ENCODE data around the gene AGMO.

AGMO gene

DNA sequence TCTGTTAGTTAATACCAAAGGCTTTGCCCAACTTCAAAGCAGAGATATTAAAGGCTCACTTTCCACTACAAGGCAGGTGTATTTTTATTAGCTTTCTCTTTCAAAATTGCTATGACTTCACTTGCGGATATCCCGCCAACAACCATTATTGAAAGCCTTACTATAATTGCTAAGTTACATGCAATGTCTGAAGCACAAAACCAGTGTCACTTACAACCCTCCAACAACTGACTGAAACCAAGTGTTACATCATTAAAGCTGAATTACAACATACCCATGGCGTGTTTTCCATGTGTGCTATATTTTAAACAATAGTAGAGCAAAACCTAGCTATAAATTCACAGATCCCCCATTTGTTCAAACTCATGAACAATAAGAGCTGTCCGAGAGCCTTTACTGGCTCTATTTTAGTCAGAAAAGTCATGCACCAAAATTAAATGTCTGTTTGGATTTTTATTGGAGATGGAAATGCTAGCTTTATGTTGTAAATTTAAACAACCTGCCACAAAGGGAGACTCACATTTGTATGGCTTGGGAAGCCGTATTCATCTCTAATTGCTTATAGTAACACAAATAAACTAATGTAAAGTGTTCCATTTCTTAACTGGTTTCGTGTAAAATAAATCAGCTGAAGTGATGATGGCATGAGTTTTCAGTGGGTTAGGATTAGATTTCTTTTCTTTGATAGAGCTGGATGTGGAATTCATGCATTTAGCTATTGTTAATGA lies 227.1 kb downstream of the AGMO start:
- no peak for DNase-seq
- no peak overlapping the region for H3K4me2 ChIP-seq (ENCODE audit: low read length)

DNA sequence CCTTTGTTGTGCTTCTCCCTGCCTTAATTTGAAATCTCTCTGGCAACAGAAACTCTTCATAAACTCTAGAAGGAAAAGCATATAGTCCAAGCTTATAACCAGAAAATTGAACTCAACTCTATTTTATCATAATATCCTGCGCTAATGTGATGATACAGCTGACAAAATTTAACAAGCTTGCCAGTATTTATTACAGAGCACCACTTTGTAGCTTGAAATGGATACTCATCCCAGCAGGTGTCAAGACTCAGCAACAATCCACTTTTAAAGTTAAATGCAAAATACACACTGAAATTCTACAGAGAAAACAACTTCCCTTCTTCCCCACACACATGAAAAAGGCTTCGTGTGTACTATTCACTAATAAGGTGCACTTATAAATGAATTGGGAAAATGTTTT lies 228.9 kb downstream of the AGMO start:
- no peaks in the 10 kb centered on the region for H3K36me3 ChIP-seq (ENCODE audit: control insufficient read depth, insufficient read depth, low read length)
- no peak overlapping the region for H2BK15ac ChIP-seq (replicated peaks; ENCODE audit: low read depth)
- H3K4me1 ChIP-seq (ENCODE audit: control insufficient read depth, low read depth, low read length) = no peaks in the 10 kb centered on the region
- no peak overlapping the region for H3K27ac ChIP-seq (ENCODE audit: low read depth, low read length)
- no peak overlapping the region for H2BK5ac ChIP-seq (ENCODE audit: low read length)
- H3K23ac ChIP-seq (ENCODE audit: low read length) = no peak overlapping the region
- no peak overlapping the region for H3K18ac ChIP-seq (ENCODE audit: low read length)
- WGBS (ENCODE audit: extremely low coverage, insufficient coverage, low lambda C conversion rate) = no CpG with 5 or more reads among the region's 2 CpGs
- H3K79me1 ChIP-seq (ENCODE audit: low read length) = no peaks in the 10 kb centered on the region
- no peaks in the 10 kb centered on the region for H3K79me2 ChIP-seq (ENCODE audit: control insufficient read depth, insufficient read depth, low read length)
- no peak overlapping the region for H3K4me3 ChIP-seq (ENCODE audit: low read length)
- no peak overlapping the region for H3K4me2 ChIP-seq (ENCODE audit: low read length)
- no peak overlapping the region for H2AK5ac ChIP-seq (ENCODE audit: low read length)
- no peak overlapping the region for H4K8ac ChIP-seq (ENCODE audit: low read depth, low read length)
- DNase-seq = no peak
- no peak overlapping the region for H3K56ac ChIP-seq (ENCODE audit: low read length)
- no peaks in the 10 kb centered on the region for H3K27me3 ChIP-seq (ENCODE audit: insufficient read depth, low read length, poor library complexity)
- H4K5ac ChIP-seq (ENCODE audit: low read length) = no peak overlapping the region
- H3K4ac ChIP-seq (ENCODE audit: low read depth, low read length) = no peak overlapping the region
- H2BK120ac ChIP-seq (ENCODE audit: low read depth, low read length) = no peak overlapping the region
- H3K9ac ChIP-seq (ENCODE audit: low read length) = no peak overlapping the region

More for the DNA sequence above, 227.1 kb downstream of the AGMO start:
- no peak overlapping the region for H2BK15ac ChIP-seq (replicated peaks; ENCODE audit: low read depth)
- no peak overlapping the region for H2BK5ac ChIP-seq (ENCODE audit: low read length)
- H4K5ac ChIP-seq (ENCODE audit: low read length) = no peak overlapping the region
- no peak overlapping the region for H3K23ac ChIP-seq (ENCODE audit: low read length)
- H3K79me1 ChIP-seq (ENCODE audit: low read length) = no peaks in the 10 kb centered on the region
- H3K9ac ChIP-seq (ENCODE audit: low read length) = no peak overlapping the region
- H3K4ac ChIP-seq (ENCODE audit: low read depth, low read length) = no peak overlapping the region
- H3K27ac ChIP-seq (ENCODE audit: low read depth, low read length) = no peak overlapping the region
- H4K8ac ChIP-seq (ENCODE audit: low read depth, low read length) = no peak overlapping the region
- no peaks in the 10 kb centered on the region for H3K4me1 ChIP-seq (ENCODE audit: control insufficient read depth, low read depth, low read length)
- no peaks in the 10 kb centered on the region for H3K79me2 ChIP-seq (ENCODE audit: control insufficient read depth, insufficient read depth, low read length)
- H2AK5ac ChIP-seq (ENCODE audit: low read length) = no peak overlapping the region
- H2BK120ac ChIP-seq (ENCODE audit: low read depth, low read length) = no peak overlapping the region
- no peaks in the 10 kb centered on the region for H3K27me3 ChIP-seq (ENCODE audit: insufficient read depth, low read length, poor library complexity)
- no peak overlapping the region for H3K4me3 ChIP-seq (ENCODE audit: low read length)
- H3K18ac ChIP-seq (ENCODE audit: low read length) = no peak overlapping the region
- no peak overlapping the region for H3K56ac ChIP-seq (ENCODE audit: low read length)
- WGBS (ENCODE audit: extremely low coverage, insufficient coverage, low lambda C conversion rate) = no CpG with 5 or more reads among the region's 6 CpGs
- H3K36me3 ChIP-seq (ENCODE audit: control insufficient read depth, insufficient read depth, low read length) = no peaks in the 10 kb centered on the region

DNA sequence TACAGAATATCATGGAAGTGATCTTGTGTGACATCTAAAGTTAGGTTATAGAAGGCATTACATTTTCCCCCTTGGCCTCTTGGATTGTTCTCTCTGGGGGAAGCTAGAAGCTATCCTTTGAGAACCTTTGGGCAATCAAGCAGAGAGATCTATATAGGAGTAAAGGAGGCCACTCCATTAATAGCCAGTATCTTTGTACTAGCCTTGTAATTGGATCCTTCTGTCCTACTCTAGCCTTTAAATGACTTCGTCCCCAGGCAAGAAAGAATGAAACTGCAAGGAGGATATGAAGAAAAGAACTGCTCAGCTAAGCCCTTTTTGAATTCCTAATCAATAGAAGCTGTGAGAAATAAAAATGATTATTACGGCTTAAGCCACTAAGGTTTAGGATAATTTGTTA lies 230.9 kb downstream of the AGMO start:
- Histone ChIP-seq H3K4ac (ENCODE audit: low read depth, low read length) (no peak overlapping the region), H2AK5ac (ENCODE audit: low read length) (no peak overlapping the region), H2BK5ac (ENCODE audit: low read length) (no peak overlapping the region), H3K56ac (ENCODE audit: low read length) (no peak overlapping the region), H3K4me2 (ENCODE audit: low read length) (no peak overlapping the region), H4K8ac (ENCODE audit: low read depth, low read length) (no peak overlapping the region), H3K27me3 (ENCODE audit: insufficient read depth, low read length, poor library complexity) (no peaks in the 10 kb centered on the region), H3K23ac (ENCODE audit: low read length) (no peak overlapping the region), H3K18ac (ENCODE audit: low read length) (no peak overlapping the region), H3K79me2 (ENCODE audit: control insufficient read depth, insufficient read depth, low read length) (no peaks in the 10 kb centered on the region), H4K5ac (ENCODE audit: low read length) (no peak overlapping the region), H3K79me1 (ENCODE audit: low read length) (no peaks in the 10 kb centered on the region), H3K36me3 (ENCODE audit: control insufficient read depth, insufficient read depth, low read length) (no peaks in the 10 kb centered on the region), H2BK120ac (ENCODE audit: low read depth, low read length) (no peak overlapping the region), H3K9ac (ENCODE audit: low read length) (no peak overlapping the region), H3K4me3 (ENCODE audit: low read length) (no peak overlapping the region), H3K27ac (ENCODE audit: low read depth, low read length) (no peak overlapping the region), H2BK15ac (replicated peaks; ENCODE audit: low read depth) (no peak overlapping the region), H3K4me1 (ENCODE audit: control insufficient read depth, low read depth, low read length) (no peaks in the 10 kb centered on the region)
- no peak for DNase-seq
- no CpG with 5 or more reads among the region's 2 CpGs for WGBS (ENCODE audit: extremely low coverage, insufficient coverage, low lambda C conversion rate)

DNA sequence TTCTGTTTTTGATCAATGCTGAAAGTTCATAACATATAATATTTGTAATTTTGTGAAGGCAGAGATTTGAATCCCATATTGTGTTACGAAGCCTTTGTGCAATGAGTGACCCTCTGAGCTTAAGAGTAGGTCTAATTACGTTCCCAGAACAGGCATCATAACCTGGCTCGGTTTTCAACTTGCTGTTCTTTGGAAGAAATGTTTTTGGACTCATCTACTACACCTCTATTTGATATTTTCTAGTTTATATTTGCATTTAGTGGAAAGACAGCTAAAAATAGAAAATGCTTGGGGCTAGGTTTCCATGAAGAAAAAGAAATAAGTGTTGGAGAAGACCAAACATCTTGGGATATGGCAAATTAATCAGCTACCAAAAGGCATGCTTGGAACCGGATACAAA lies 234.8 kb downstream of the AGMO start:
- H2AK5ac ChIP-seq (ENCODE audit: low read length) = no peak overlapping the region
- H2BK120ac ChIP-seq (ENCODE audit: low read depth, low read length) = no peak overlapping the region
- no peak overlapping the region for H4K5ac ChIP-seq (ENCODE audit: low read length)
- no peaks in the 10 kb centered on the region for H3K79me2 ChIP-seq (ENCODE audit: control insufficient read depth, insufficient read depth, low read length)
- H3K4me1 ChIP-seq (ENCODE audit: control insufficient read depth, low read depth, low read length) = no peaks in the 10 kb centered on the region
- no peak overlapping the region for H3K4me3 ChIP-seq (ENCODE audit: low read length)
- WGBS (ENCODE audit: extremely low coverage, insufficient coverage, low lambda C conversion rate) = no CpG with 5 or more reads among the region's 4 CpGs
- no peak overlapping the region for H3K27ac ChIP-seq (ENCODE audit: low read depth, low read length)
- no peak overlapping the region for H2BK5ac ChIP-seq (ENCODE audit: low read length)
- no peak overlapping the region for H3K23ac ChIP-seq (ENCODE audit: low read length)
- no peak overlapping the region for H3K4me2 ChIP-seq (ENCODE audit: low read length)
- no peak overlapping the region for H3K56ac ChIP-seq (ENCODE audit: low read length)
- H4K8ac ChIP-seq (ENCODE audit: low read depth, low read length) = no peak overlapping the region
- H3K9ac ChIP-seq (ENCODE audit: low read length) = no peak overlapping the region
- H3K18ac ChIP-seq (ENCODE audit: low read length) = no peak overlapping the region
- no peak overlapping the region for H3K4ac ChIP-seq (ENCODE audit: low read depth, low read length)
- no peak overlapping the region for H2BK15ac ChIP-seq (replicated peaks; ENCODE audit: low read depth)
- DNase-seq = no peak
- H3K36me3 ChIP-seq (ENCODE audit: control insufficient read depth, insufficient read depth, low read length) = no peaks in the 10 kb centered on the region
- no peaks in the 10 kb centered on the region for H3K27me3 ChIP-seq (ENCODE audit: insufficient read depth, low read length, poor library complexity)
- H3K79me1 ChIP-seq (ENCODE audit: low read length) = no peaks in the 10 kb centered on the region

DNA sequence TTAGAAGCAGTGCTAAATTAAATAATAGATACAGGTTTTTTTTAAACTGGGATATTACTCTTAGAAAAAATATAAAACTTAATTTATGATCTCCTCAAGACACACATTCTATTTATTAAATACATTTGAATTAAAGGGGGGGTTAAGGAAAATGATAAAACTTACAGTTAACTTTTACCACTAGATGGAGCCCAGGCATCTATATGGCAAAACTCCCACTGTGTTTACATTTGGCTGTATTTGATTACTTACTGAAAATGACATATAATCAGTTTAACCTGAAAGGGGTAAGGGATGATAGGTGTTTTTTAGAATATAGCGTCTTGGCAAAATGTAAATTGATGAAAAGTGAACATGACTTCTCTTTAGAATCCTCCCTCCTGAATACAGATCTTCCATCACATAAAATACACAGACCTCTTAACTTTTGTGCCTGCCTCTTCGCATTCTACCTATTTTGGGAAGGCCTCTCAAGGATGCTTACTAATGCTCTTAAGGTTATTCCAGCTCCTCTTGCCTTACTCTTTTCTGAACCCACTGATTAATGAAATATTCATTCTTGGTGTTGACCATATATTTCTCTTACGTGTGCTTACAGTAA lies 235.7 kb downstream of the AGMO start:
- H3K4me3 ChIP-seq (ENCODE audit: low read length) = no peak overlapping the region
- DNase-seq = peak; percentile 35

DNA sequence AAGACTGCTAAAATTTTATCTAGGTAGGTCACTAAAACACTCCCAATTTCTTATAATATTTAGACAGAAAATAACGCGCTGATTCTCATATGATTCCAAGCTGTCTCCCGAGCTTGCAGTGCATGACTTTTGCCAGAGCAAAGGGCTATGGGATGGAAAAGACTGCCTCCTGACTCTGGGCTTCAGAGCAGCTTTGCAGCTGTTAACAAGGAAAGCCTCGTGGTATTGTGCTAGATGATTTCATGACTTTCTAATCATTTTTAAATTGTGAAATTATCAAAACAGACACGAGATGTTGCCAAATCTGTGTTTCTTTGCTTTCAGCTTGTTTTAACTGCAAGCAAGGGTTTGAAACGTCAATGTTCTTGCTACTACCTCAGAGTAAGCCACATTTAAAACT lies 238.3 kb downstream of the AGMO start:
- no peak overlapping the region for H3K27ac ChIP-seq (ENCODE audit: low read depth, low read length)
- no peak overlapping the region for H3K18ac ChIP-seq (ENCODE audit: low read length)
- no peak overlapping the region for H3K9ac ChIP-seq (ENCODE audit: low read length)
- no peaks in the 10 kb centered on the region for H3K4me1 ChIP-seq (ENCODE audit: control insufficient read depth, low read depth, low read length)
- H2AK5ac ChIP-seq (ENCODE audit: low read length) = no peak overlapping the region
- H2BK120ac ChIP-seq (ENCODE audit: low read depth, low read length) = no peak overlapping the region
- H3K4me3 ChIP-seq (ENCODE audit: low read length) = no peak overlapping the region
- WGBS (ENCODE audit: extremely low coverage, insufficient coverage, low lambda C conversion rate) = no CpG with 5 or more reads among the region's 6 CpGs
- H3K36me3 ChIP-seq (ENCODE audit: control insufficient read depth, insufficient read depth, low read length) = no peaks in the 10 kb centered on the region
- H3K79me2 ChIP-seq (ENCODE audit: control insufficient read depth, insufficient read depth, low read length) = no peaks in the 10 kb centered on the region
- no peak overlapping the region for H3K56ac ChIP-seq (ENCODE audit: low read length)
- H4K5ac ChIP-seq (ENCODE audit: low read length) = no peak overlapping the region
- no peak overlapping the region for H2BK15ac ChIP-seq (replicated peaks; ENCODE audit: low read depth)
- no peak overlapping the region for H4K8ac ChIP-seq (ENCODE audit: low read depth, low read length)
- no peaks in the 10 kb centered on the region for H3K27me3 ChIP-seq (ENCODE audit: insufficient read depth, low read length, poor library complexity)
- DNase-seq = no peak
- H3K79me1 ChIP-seq (ENCODE audit: low read length) = no peaks in the 10 kb centered on the region
- no peak overlapping the region for H3K23ac ChIP-seq (ENCODE audit: low read length)
- no peak overlapping the region for H3K4ac ChIP-seq (ENCODE audit: low read depth, low read length)
- H2BK5ac ChIP-seq (ENCODE audit: low read length) = no peak overlapping the region
- H3K4me2 ChIP-seq (ENCODE audit: low read length) = no peak overlapping the region

More for the DNA sequence above, 235.7 kb downstream of the AGMO start:
- Histone ChIP-seq H3K23ac (ENCODE audit: low read length) (no peak overlapping the region), H3K18ac (ENCODE audit: low read length) (no peak overlapping the region), H3K79me2 (ENCODE audit: control insufficient read depth, insufficient read depth, low read length) (no peaks in the 10 kb centered on the region), H3K79me1 (ENCODE audit: low read length) (no peaks in the 10 kb centered on the region), H2BK120ac (ENCODE audit: low read depth, low read length) (no peak overlapping the region), H3K56ac (ENCODE audit: low read length) (no peak overlapping the region), H4K8ac (ENCODE audit: low read depth, low read length) (no peak overlapping the region), H3K27me3 (ENCODE audit: insufficient read depth, low read length, poor library complexity) (no peaks in the 10 kb centered on the region), H3K4me1 (ENCODE audit: control insufficient read depth, low read depth, low read length) (no peaks in the 10 kb centered on the region), H4K5ac (ENCODE audit: low read length) (no peak overlapping the region), H3K27ac (ENCODE audit: low read depth, low read length) (no peak overlapping the region), H3K9ac (ENCODE audit: low read length) (no peak overlapping the region), H2BK5ac (ENCODE audit: low read length) (no peak overlapping the region), H2AK5ac (ENCODE audit: low read length) (no peak overlapping the region), H2BK15ac (replicated peaks; ENCODE audit: low read depth) (no peak overlapping the region), H3K4me2 (ENCODE audit: low read length) (no peak overlapping the region), H3K36me3 (ENCODE audit: control insufficient read depth, insufficient read depth, low read length) (no peaks in the 10 kb centered on the region), H3K4ac (ENCODE audit: low read depth, low read length) (no peak overlapping the region)
- WGBS (ENCODE audit: extremely low coverage, insufficient coverage, low lambda C conversion rate) = no CpG with 5 or more reads among the region's 3 CpGs

Measured in mesendoderm (in vitro differentiated cells).